ENCODE measurements around the gene HIGD2A. TPM values are rescaled to one million over a fixed set of nuclear protein-coding genes. Genes with fewer than 3 reads are reported as not detected.

HIGD2A gene
- total RNA-seq, 1 experiment from 2014 or later: 98.2 TPM

DNA sequence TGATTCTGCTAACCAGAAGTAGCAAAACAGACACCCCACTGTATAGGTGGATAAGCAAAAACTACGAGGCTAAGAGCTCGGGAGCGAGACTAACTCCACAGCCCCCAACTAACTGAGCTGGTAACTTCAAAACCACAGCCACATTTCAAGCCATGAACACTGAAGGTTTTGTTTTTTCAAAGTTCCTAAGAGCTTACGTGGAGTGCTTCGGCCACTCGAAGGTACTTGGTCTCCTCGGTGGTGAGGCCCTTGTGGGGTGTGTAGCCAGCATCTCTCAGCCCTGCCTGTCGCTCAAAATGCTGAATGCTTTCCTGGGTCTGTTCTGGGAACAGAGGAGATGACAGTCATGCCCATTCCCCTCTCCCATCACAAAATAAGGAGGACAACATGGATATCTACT is 38.1 kb upstream of the HIGD2A start:
- no peak for TF ChIP-seq RORB (CRISPR knock-in tag; IDR thresholded peaks at IDR 0.05)
- TF ChIP-seq, protein P1, sequence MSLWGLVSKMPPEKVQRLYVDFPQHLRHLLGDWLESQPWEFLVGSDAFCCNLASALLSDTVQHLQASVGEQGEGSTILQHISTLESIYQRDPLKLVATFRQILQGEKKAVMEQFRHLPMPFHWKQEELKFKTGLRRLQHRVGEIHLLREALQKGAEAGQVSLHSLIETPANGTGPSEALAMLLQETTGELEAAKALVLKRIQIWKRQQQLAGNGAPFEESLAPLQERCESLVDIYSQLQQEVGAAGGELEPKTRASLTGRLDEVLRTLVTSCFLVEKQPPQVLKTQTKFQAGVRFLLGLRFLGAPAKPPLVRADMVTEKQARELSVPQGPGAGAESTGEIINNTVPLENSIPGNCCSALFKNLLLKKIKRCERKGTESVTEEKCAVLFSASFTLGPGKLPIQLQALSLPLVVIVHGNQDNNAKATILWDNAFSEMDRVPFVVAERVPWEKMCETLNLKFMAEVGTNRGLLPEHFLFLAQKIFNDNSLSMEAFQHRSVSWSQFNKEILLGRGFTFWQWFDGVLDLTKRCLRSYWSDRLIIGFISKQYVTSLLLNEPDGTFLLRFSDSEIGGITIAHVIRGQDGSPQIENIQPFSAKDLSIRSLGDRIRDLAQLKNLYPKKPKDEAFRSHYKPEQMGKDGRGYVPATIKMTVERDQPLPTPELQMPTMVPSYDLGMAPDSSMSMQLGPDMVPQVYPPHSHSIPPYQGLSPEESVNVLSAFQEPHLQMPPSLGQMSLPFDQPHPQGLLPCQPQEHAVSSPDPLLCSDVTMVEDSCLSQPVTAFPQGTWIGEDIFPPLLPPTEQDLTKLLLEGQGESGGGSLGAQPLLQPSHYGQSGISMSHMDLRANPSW (CRISPR knock-in tag; conservative IDR thresholded peaks at IDR 0.05; ENCODE audit: low read depth): no peak
- TF ChIP-seq KAT7 (CRISPR knock-in tag; IDR thresholded peaks at IDR 0.05; ENCODE audit: borderline replicate concordance): no peak
- TF ChIP-seq PRRX2 (CRISPR knock-in tag; IDR thresholded peaks at IDR 0.05): no peak
- TF ChIP-seq FOXP1 (CRISPR knock-in tag; IDR thresholded peaks at IDR 0.05; ENCODE audit: borderline replicate concordance): no peak
- TF ChIP-seq HMGA2 (CRISPR knock-in tag; IDR thresholded peaks at IDR 0.05): no peak
- no peak for TF ChIP-seq NFYB (CRISPR knock-in tag; conservative IDR thresholded peaks at IDR 0.05; ENCODE audit: low read depth)
- no peak for TF ChIP-seq ZNF671 (CRISPR knock-in tag; IDR thresholded peaks at IDR 0.05)
- TF ChIP-seq, protein P2, sequence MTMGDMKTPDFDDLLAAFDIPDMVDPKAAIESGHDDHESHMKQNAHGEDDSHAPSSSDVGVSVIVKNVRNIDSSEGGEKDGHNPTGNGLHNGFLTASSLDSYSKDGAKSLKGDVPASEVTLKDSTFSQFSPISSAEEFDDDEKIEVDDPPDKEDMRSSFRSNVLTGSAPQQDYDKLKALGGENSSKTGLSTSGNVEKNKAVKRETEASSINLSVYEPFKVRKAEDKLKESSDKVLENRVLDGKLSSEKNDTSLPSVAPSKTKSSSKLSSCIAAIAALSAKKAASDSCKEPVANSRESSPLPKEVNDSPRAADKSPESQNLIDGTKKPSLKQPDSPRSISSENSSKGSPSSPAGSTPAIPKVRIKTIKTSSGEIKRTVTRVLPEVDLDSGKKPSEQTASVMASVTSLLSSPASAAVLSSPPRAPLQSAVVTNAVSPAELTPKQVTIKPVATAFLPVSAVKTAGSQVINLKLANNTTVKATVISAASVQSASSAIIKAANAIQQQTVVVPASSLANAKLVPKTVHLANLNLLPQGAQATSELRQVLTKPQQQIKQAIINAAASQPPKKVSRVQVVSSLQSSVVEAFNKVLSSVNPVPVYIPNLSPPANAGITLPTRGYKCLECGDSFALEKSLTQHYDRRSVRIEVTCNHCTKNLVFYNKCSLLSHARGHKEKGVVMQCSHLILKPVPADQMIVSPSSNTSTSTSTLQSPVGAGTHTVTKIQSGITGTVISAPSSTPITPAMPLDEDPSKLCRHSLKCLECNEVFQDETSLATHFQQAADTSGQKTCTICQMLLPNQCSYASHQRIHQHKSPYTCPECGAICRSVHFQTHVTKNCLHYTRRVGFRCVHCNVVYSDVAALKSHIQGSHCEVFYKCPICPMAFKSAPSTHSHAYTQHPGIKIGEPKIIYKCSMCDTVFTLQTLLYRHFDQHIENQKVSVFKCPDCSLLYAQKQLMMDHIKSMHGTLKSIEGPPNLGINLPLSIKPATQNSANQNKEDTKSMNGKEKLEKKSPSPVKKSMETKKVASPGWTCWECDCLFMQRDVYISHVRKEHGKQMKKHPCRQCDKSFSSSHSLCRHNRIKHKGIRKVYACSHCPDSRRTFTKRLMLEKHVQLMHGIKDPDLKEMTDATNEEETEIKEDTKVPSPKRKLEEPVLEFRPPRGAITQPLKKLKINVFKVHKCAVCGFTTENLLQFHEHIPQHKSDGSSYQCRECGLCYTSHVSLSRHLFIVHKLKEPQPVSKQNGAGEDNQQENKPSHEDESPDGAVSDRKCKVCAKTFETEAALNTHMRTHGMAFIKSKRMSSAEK (CRISPR knock-in tag; IDR thresholded peaks at IDR 0.05; ENCODE audit: borderline replicate concordance): no peak
- no peak for TF ChIP-seq ZNF232 (CRISPR knock-in tag; IDR thresholded peaks at IDR 0.05)
- TF ChIP-seq, protein P3, sequence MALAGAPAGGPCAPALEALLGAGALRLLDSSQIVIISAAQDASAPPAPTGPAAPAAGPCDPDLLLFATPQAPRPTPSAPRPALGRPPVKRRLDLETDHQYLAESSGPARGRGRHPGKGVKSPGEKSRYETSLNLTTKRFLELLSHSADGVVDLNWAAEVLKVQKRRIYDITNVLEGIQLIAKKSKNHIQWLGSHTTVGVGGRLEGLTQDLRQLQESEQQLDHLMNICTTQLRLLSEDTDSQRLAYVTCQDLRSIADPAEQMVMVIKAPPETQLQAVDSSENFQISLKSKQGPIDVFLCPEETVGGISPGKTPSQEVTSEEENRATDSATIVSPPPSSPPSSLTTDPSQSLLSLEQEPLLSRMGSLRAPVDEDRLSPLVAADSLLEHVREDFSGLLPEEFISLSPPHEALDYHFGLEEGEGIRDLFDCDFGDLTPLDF (CRISPR knock-in tag; IDR thresholded peaks at IDR 0.05): no peak
- TF ChIP-seq ELF4 (CRISPR knock-in tag; IDR thresholded peaks at IDR 0.05; ENCODE audit: low read depth): no peak
- no peak for TF ChIP-seq NR2C2 (CRISPR knock-in tag; IDR thresholded peaks at IDR 0.05)
- no peak for TF ChIP-seq ZNF425 (CRISPR knock-in tag; conservative IDR thresholded peaks at IDR 0.05)
- no peak for TF ChIP-seq CTCF (IDR thresholded peaks at IDR 0.05)
- no peak for TF ChIP-seq AR (CRISPR knock-in tag; IDR thresholded peaks at IDR 0.05)
- ATAC-seq (no peak), DNase-seq (ENCODE audit: low spot score) (no peak)
- Mint-ChIP-seq H3K36me3 (peaks cover 84% of the 10 kb centered on the region), H3K27me3 (ENCODE audit: low read depth) (no peaks in the 10 kb centered on the region), H3K27ac (no peak overlapping the region), H3K9me3 (no peaks in the 10 kb centered on the region), H3K4me3 (no peak overlapping the region), H3K4me1 (no peaks in the 10 kb centered on the region)
- ChIA-PET POLR2A (interaction anchor here (0.6 kb wide), 1 partner anchor 636 kb away, joined by 4 read pairs; no protein-coding TSS in a partner anchor), CTCF (no interaction called here)

All from WTC11 (cell line).